Neural cell (in vitro differentiated cells): Measurements from ENCODE around the gene AGTPBP1. TPM values are rescaled to one million over a fixed set of nuclear protein-coding genes. Genes with fewer than 3 reads are reported as not detected.

Experiments
- H2AFZ ChIP-seq: fragments of 200-600, 300-800 bp; sonication (generic), shearing (Covaris generic); 2 replicates; pipeline ENCODE4 v1.6.0; 2014; ENCODE audit warnings: low read depth, mild to moderate bottlenecking, antibody characterized with exemption, low read length, moderate library complexity
- H3F3A ChIP-seq: fragments of 200-600 bp; shearing (Covaris generic); 2 replicates; pipeline ENCODE4 v1.6.1; 2016; ENCODE audit warnings: mild to moderate bottlenecking, moderate library complexity, mixed read lengths, antibody characterized with exemption, low read length; ENCODE audit not compliant: insufficient read depth, poor library complexity, severe bottlenecking
- H3K27ac ChIP-seq: fragments of 200-600, 300-800 bp; sonication (generic), shearing (Covaris generic); 2 replicates; pipeline ENCODE4 v1.5.1; 2014; ENCODE audit warnings: mild to moderate bottlenecking, low read length, moderate library complexity
- H3K27me3 ChIP-seq: fragments of 300-800, 200-600 bp; sonication (generic), shearing (Covaris generic); 2 replicates; pipeline ENCODE4 v1.6.0; 2014; ENCODE audit warnings: mild to moderate bottlenecking, low read depth, low read length, moderate library complexity; ENCODE audit not compliant: insufficient read depth
- H3K36me3 ChIP-seq: fragments of 300-800, 200-600 bp; sonication (generic), shearing (Covaris generic); 2 replicates; pipeline ENCODE4 v1.5.1; 2014; ENCODE audit warnings: mild to moderate bottlenecking, antibody characterized with exemption, low read length, moderate library complexity; ENCODE audit not compliant: insufficient read depth
- H3K4me2 ChIP-seq: fragments of 300-800, 200-600 bp; sonication (generic), shearing (Covaris generic); 2 replicates; pipeline ENCODE4 v1.6.0; 2014; ENCODE audit warnings: mild to moderate bottlenecking, low read length
- H3K4me3 ChIP-seq: fragments of 300-800, 200-600 bp; sonication (generic), shearing (Covaris generic); 2 replicates; pipeline ENCODE4 v1.5.1; 2014; ENCODE audit warnings: mild to moderate bottlenecking, low read length, moderate library complexity
- H3K79me2 ChIP-seq: fragments of 200-600 bp; shearing (Covaris generic); replicated peaks from 2 replicates; pipeline ENCODE4 v1.6.0; 2014; ENCODE audit warnings: mild to moderate bottlenecking, low read length, moderate library complexity; ENCODE audit not compliant: insufficient read depth
- H3K9ac ChIP-seq: fragments of 300-800, 200-600 bp; sonication (generic), shearing (Covaris generic); 2 replicates; pipeline ENCODE4 v1.6.1; 2016; ENCODE audit warnings: mild to moderate bottlenecking, low read length, mixed read lengths
- H3K9me2 ChIP-seq: fragments of 200-600 bp; shearing (Covaris generic); 2 replicates; pipeline ENCODE4 v1.6.1; 2016; ENCODE audit warnings: mild to moderate bottlenecking, low read length, mixed read lengths; ENCODE audit not compliant: insufficient read depth
- H3K9me3 ChIP-seq: fragments of 200-600, 300-800 bp; sonication (generic), shearing (Covaris generic); 2 replicates; pipeline ENCODE4 v1.6.1; 2016; ENCODE audit warnings: mild to moderate bottlenecking, mixed run types, low read length, moderate library complexity, mixed read lengths
- H4K20me1 ChIP-seq: fragments of 200-600 bp; shearing (Covaris generic); 2 replicates; pipeline ENCODE4 v1.6.1; 2016; ENCODE audit warnings: mild to moderate bottlenecking, mixed run types; ENCODE audit not compliant: insufficient read depth
- CTCF ChIP-seq: fragments of 450-650 bp; IDR thresholded peaks from 2 replicates; pipeline ENCODE4 v1.5.1; 2014; ENCODE audit warnings: antibody characterized with exemption, mild to moderate bottlenecking, moderate library complexity; ENCODE audit not compliant: poor library complexity, severe bottlenecking
- EP300 ChIP-seq: fragments of 450-650 bp; conservative IDR thresholded peaks from 2 replicates; pipeline ENCODE4 v1.6.1; 2014; ENCODE audit warnings: antibody characterized with exemption, mild to moderate bottlenecking, moderate library complexity; ENCODE audit not compliant: poor library complexity, severe bottlenecking
- EZH2 ChIP-seq: fragments of 200-600, 300-800 bp; shearing (Covaris generic), sonication (generic); IDR thresholded peaks from 2 replicates; pipeline ENCODE4 v1.6.1; 2014; ENCODE audit warnings: antibody characterized with exemption, low read length, borderline replicate concordance, mild to moderate bottlenecking; ENCODE audit not compliant: insufficient read depth, poor library complexity, severe bottlenecking
- MXI1 ChIP-seq: fragments of 450-650 bp; conservative IDR thresholded peaks from 2 replicates; pipeline ENCODE4 v1.6.1; 2014; ENCODE audit warnings: antibody characterized with exemption, mild to moderate bottlenecking; ENCODE audit not compliant: poor library complexity, severe bottlenecking
- POLR2AphosphoS5 ChIP-seq: IDR thresholded peaks from 2 replicates; pipeline ENCODE4 v1.6.1; 2012
- RAD21 ChIP-seq: fragments of 450-650 bp; conservative IDR thresholded peaks from 2 replicates; pipeline ENCODE4 v1.6.1; 2014; ENCODE audit warnings: antibody characterized with exemption, mild to moderate bottlenecking, moderate library complexity
- REST ChIP-seq: IDR thresholded peaks from 2 replicates; pipeline ENCODE4 v1.6.1; 2012; ENCODE audit warnings: borderline replicate concordance
- SMC3 ChIP-seq: fragments of 450-650 bp; conservative IDR thresholded peaks from 2 replicates; pipeline ENCODE4 v1.6.1; 2014; ENCODE audit warnings: antibody characterized with exemption, mild to moderate bottlenecking, moderate library complexity; ENCODE audit not compliant: poor library complexity
- TAF1 ChIP-seq: IDR thresholded peaks from 2 replicates; pipeline ENCODE4 v1.6.1; 2012; ENCODE audit warnings: low read depth
- polyA plus RNA-seq: library from polyadenylated mRNA; depleted of rRNA; stranded (reverse); fragments of >200 nt; gene quantifications from 2 replicates; pipeline ENCODE4 v1.2.3, GENCODE V29; 2014

AGTPBP1 gene
- polyA plus RNA-seq, 1 donor from 2014 or later: 90.7 TPM

- Histone ChIP-seq H3K9me2 (no peaks in the 10 kb centered on the region), H3K79me2 (peaks cover 3% of the 10 kb centered on the region), H2AFZ (no peak overlapping the region), H3K4me3 (no peak overlapping the region), H3K9ac (no peak overlapping the region), H3F3A (no peaks in the 10 kb centered on the region), H3K27ac (no peak overlapping the region), H3K36me3 (no peaks in the 10 kb centered on the region), H3K9me3 (no peaks in the 10 kb centered on the region), H3K4me2 (no peak overlapping the region), H4K20me1 (no peaks in the 10 kb centered on the region), H3K27me3 (no peaks in the 10 kb centered on the region)
- TF ChIP-seq EZH2 (no peak), EP300 (no peak), POLR2AphosphoS5 (no peak), SMC3 (no peak), MXI1 (no peak), TAF1 (no peak), REST (no peak), RAD21 (no peak), CTCF (no peak)
These were observed 38.4 kb downstream of the AGTPBP1 start for GRCh38 chr9:85703398-85703797.

- no peaks in the 10 kb centered on the region for H3K36me3 ChIP-seq
- no peak overlapping the region for H3K4me2 ChIP-seq
- no peaks in the 10 kb centered on the region for H3K27me3 ChIP-seq
- no peaks in the 10 kb centered on the region for H3K9me2 ChIP-seq
- no peak overlapping the region for H3K4me3 ChIP-seq
- TF ChIP-seq POLR2AphosphoS5 (no peak), EP300 (no peak), EZH2 (no peak), REST (no peak), SMC3 (no peak)
- no peaks in the 10 kb centered on the region for H3K9me3 ChIP-seq
- H3K27ac ChIP-seq: no peak overlapping the region
- H4K20me1 ChIP-seq: no peaks in the 10 kb centered on the region
- H3K9ac ChIP-seq: no peak overlapping the region
- peaks cover 9% of the 10 kb centered on the region for H3K79me2 ChIP-seq
- no peaks in the 10 kb centered on the region for H3F3A ChIP-seq
- no peak overlapping the region for H2AFZ ChIP-seq
These were observed 38.9 kb downstream of the AGTPBP1 start for GRCh38 chr9:85702726-85703289.
